GM21786 (cell line): ENCODE measurements around the gene PNPLA7.

Experiments
- ATAC-seq: cut with Tn5 transposase; IDR thresholded peaks from one replicate; pipeline ENCODE4 v1.9.1; 2021; ENCODE audit not compliant: unreplicated experiment

The PNPLA7 gene

GRCh38 chr9:137462986-137463930 is 86.9 kb downstream of the PNPLA7 start:
- ATAC-seq = no peak

GRCh38 chr9:137462396-137462985 is 87.7 kb downstream of the PNPLA7 start:
- ATAC-seq = no peak

GRCh38 chr9:137461663-137462395 is 88.4 kb downstream of the PNPLA7 start:
- peak; percentile 51 for ATAC-seq

- ATAC-seq = no peak
Measured at GRCh38 chr9:137461316-137461662, 88.9 kb downstream of the PNPLA7 start.

GRCh38 chr9:137460363-137461315 is 89.6 kb downstream of the PNPLA7 start:
- ATAC-seq = no peak

- ATAC-seq = no peak
Measured at GRCh38 chr9:137459601-137460362, 90.4 kb downstream of the PNPLA7 start.

- peak; percentile 52 for ATAC-seq
Measured at GRCh38 chr9:137459152-137459600, 91.0 kb downstream of the PNPLA7 start, which contains the start of gene NSMF. Gene NSMF (minus strand): TSS chr9:137459334. CDS start chr9:137459102, 232 bp downstream.

- ATAC-seq = no peak
Measured at GRCh38 chr9:137458194-137459151, 91.7 kb downstream of the PNPLA7 start.

GRCh38 chr9:137457406-137458193 is 92.6 kb downstream of the PNPLA7 start:
- ATAC-seq = no peak

GRCh38 chr9:137456864-137457405 is 93.3 kb downstream of the PNPLA7 start:
- no peak for ATAC-seq

GRCh38 chr9:137456061-137456863 is 93.9 kb downstream of the PNPLA7 start:
- no peak for ATAC-seq

- no peak for ATAC-seq
Measured at GRCh38 chr9:137455359-137455991, 94.7 kb downstream of the PNPLA7 start.

- no peak for ATAC-seq
Measured at GRCh38 chr9:137454597-137455358, 95.4 kb downstream of the PNPLA7 start.

GRCh38 chr9:137454145-137454596 is 96.0 kb downstream of the PNPLA7 start:
- no peak for ATAC-seq

- ATAC-seq = no peak
Measured at GRCh38 chr9:137453643-137454081, 96.5 kb downstream of the PNPLA7 start.
